Esophagus muscularis mucosa (tissue), 4 donors: ENCODE results near the gene SYCP2. TPM values are rescaled to one million over a fixed set of nuclear protein-coding genes. Genes with fewer than 3 reads are reported as not detected.

Source experiments
- DNase-seq: peaks from one replicate; pipeline ENCODE4 v3.0.0-alpha.2; 2017; ENCODE audit errors: extremely low spot score
- H3K27ac ChIP-seq, 4 donors: fragments of 200-600 bp; sonication (generic); replicated peaks in 1 of 4; 1 replicate in 3 of 4; 2 replicates in 1 of 4; pipeline ENCODE4 v1.5.1; 2016 to 2019; ENCODE audit warnings: mild to moderate bottlenecking in 1 of 4
- H3K27me3 ChIP-seq, 4 donors: fragments of 200-600 bp; sonication (generic); one replicate each; pipeline versions ENCODE4 v1.5.1 to v1.6.0; 2016 to 2019
- H3K36me3 ChIP-seq, 4 donors: fragments of 200-600 bp; sonication (generic); one replicate each; pipeline ENCODE4 v1.5.1; 2016 to 2019
- H3K4me1 ChIP-seq, 4 donors: fragments of 200-600 bp; sonication (generic); one replicate each; pipeline ENCODE4 v1.5.1; 2016 to 2019
- H3K4me3 ChIP-seq, 4 donors: fragments of 200-600 bp; sonication (generic); 1 replicate in 2 of 4; 2 replicates in 2 of 4; pipeline ENCODE4 v1.5.1; 2016 to 2019; ENCODE audit warnings: mild to moderate bottlenecking in 4 of 4, moderate library complexity in 1 of 4
- H3K9me3 ChIP-seq, 4 donors: fragments of 200-600 bp; sonication (generic); 1 replicate in 3 of 4; 2 replicates in 1 of 4; pipeline ENCODE4 v1.5.1; 2016 to 2019
- EP300 ChIP-seq: sonication (generic); formaldehyde crosslinking; IDR thresholded peaks from one replicate; pipeline ENCODE4 v1.6.1; 2017; ENCODE audit warnings: antibody characterized with exemption
- POLR2A ChIP-seq: fragments of 450-650 bp; IDR thresholded peaks from one replicate; pipeline ENCODE4 v1.6.1; 2017; ENCODE audit warnings: antibody characterized with exemption, moderate library complexity, mild to moderate bottlenecking, low read depth
- POLR2AphosphoS5 ChIP-seq, 2 donors: sonication (generic); formaldehyde crosslinking; IDR thresholded peaks; one replicate each; pipeline ENCODE4 v1.6.1; 2017; ENCODE audit warnings: antibody characterized with exemption in 2 of 2
- WGBS: methylation state at CpG from one replicate; pipeline ENCODE4 v1.1.5; 2018; 5-methylcytosine and 5-hydroxymethylcytosine counted together
- intact Hi-C: fragments of 100-400 bp; cut with DNase I; formaldehyde crosslinking; loops from one replicate; pipeline ENCODE4 v1.15.1; 2023
- total RNA-seq, 4 donors: library from RNA; depleted of rRNA; stranded (reverse); fragments of >200 nt; gene quantifications; one replicate each; pipeline versions ENCODE4 v1.1.0 to v1.2.1, GENCODE V29; 2016
- TF ChIP-seq, protein P1 (sequence below), 3 experiments: fragments of 200-600 bp in 2 of 3; fragments of 450-650 bp in 1 of 3; sonication (generic) in 2 of 3; IDR thresholded peaks; one replicate each; pipeline ENCODE4 v1.5.1; 2017 to 2019; ENCODE audit warnings: antibody characterized with exemption in 3 of 3, mild to moderate bottlenecking in 2 of 3, moderate library complexity in 1 of 3

Gene SYCP2
- total RNA-seq, 4 donors from 2014 or later, result 0.52 to 3.5 (median 1.0) TPM

DNA sequence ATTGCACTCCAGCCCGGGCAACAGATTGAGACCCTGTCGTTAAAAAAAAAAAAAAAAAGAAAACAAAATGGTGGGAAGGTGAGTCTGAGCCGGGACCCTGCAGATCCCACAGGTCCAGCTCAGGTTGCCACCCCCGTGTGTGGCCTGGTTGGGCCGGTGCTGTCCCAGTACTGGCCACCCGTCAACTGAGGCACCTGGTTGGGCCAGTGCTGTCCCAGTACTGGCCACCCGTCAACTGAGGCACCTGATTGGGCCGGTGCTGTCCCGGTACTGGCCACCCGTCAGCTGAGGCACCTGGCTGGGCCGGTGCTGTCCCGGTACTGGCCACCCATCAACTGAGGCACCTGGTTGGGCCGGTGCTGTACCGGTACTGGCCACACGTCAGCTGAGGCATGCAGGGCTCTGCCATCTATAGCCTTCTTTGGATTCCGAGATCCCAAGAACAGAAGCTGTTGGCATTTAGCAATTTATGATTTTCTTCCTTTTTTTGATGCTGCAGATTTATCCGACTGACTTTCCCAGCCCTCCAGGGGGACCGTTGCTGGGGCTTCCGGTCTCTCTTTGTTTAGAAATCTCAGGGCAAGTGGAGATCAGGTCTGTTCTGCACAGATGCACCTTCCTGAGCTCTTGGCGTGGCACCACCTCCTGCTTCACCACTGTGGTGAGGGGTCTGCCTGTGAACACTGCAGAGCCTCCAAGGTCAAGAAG is 113.8 kb downstream of the SYCP2 start:
- TF ChIP-seq, protein P1, sequence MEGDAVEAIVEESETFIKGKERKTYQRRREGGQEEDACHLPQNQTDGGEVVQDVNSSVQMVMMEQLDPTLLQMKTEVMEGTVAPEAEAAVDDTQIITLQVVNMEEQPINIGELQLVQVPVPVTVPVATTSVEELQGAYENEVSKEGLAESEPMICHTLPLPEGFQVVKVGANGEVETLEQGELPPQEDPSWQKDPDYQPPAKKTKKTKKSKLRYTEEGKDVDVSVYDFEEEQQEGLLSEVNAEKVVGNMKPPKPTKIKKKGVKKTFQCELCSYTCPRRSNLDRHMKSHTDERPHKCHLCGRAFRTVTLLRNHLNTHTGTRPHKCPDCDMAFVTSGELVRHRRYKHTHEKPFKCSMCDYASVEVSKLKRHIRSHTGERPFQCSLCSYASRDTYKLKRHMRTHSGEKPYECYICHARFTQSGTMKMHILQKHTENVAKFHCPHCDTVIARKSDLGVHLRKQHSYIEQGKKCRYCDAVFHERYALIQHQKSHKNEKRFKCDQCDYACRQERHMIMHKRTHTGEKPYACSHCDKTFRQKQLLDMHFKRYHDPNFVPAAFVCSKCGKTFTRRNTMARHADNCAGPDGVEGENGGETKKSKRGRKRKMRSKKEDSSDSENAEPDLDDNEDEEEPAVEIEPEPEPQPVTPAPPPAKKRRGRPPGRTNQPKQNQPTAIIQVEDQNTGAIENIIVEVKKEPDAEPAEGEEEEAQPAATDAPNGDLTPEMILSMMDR (IDR thresholded peaks at IDR 0.05), result no peak
- no peak for TF ChIP-seq EP300
- no peak for TF ChIP-seq POLR2A
- TF ChIP-seq POLR2AphosphoS5 (IDR thresholded peaks at IDR 0.05), result no peak
- Histone ChIP-seq H3K4me3 (no peak overlapping the region), H3K4me1 (peaks cover 15 to 22% (median 18%) of the 10 kb centered on the region in 4 donors), H3K27me3 (no peaks in the 10 kb centered on the region), H3K9me3 (no peaks in the 10 kb centered on the region), H3K27ac (no peak overlapping the region), H3K36me3 (no peaks in the 10 kb centered on the region)
- 89% methylated on average over 15 of the region's 20 CpGs for WGBS
- DNase-seq, result peak; percentile 74
- intact Hi-C loops, result no loop called here

DNA sequence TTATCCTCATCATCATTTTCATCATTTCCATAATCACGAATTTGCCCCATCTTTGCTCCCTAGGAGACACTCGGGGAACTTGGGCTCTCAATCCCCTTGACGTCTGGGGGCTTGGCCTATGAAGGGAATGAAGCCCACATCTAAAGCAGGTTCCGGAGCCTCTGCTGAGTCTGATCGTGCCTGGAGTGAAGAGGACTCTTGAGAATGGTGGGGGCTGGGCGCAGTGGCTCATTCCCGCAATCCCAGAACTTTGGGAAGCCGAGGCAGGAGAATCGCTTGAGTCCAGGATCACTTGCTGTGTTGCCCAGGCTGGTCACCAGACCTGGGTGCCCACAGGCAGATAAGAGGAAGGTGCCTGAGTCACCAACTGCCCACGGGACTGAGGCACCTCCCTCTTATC is 114.5 kb downstream of the SYCP2 start:
- Histone ChIP-seq H3K36me3 (no peaks in the 10 kb centered on the region), H3K27ac (no peak overlapping the region), H3K4me3 (no peak overlapping the region), H3K27me3 (no peaks in the 10 kb centered on the region), H3K9me3 (no peaks in the 10 kb centered on the region), H3K4me1 (peaks cover 15 to 20% (median 17%) of the 10 kb centered on the region in 4 donors)
- 86% methylated on average over 9 of the region's 10 CpGs for WGBS
- TF ChIP-seq POLR2A (no peak), EP300 (no peak), POLR2AphosphoS5 (IDR thresholded peaks at IDR 0.05) (no peak)
- TF ChIP-seq, protein P1 (IDR thresholded peaks at IDR 0.05), result no peak
- peak; percentile 31 for DNase-seq
- intact Hi-C loops, result no loop called here

DNA sequence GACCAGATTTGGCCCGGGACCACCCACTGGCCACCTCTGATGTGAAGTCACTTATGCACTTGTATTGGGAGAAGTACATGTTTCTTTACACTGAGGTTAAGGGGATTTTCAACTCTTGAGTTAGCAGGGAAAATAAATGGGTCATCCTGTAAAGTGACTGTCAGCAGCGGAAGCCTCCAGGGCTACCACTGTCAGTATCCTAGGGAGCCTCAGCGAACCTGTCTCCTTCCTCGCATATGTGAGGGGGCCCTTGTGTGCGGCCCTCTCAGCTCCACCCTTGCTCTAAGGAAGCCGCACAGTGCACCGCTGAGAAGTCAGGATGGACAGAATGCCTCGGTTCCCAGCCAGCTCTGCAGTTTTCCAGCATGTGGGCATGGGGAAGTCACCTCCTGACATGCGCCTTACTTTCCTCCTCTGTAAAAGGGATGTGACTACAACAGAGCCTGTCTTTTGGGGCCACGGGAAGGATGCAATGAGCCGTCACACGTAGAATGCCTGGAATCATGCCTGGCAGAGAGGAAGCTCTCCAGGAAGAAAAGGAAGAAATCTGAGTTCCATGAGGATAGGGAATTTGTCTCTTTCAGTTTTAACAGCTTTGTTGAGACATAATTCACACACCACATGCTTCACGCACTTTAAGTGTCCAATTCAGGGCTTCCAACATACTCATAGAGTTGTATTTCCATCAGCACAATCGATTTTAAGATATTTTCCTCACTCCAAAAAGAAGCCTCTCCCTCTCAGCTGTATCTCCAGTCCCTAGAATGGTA is 115.4 kb downstream of the SYCP2 start:
- Histone ChIP-seq H3K27me3 (no peaks in the 10 kb centered on the region), H3K4me1 (peaks cover 6 to 15% (median 11%) of the 10 kb centered on the region in 4 donors), H3K9me3 (no peaks in the 10 kb centered on the region), H3K4me3 (no peak overlapping the region), H3K36me3 (no peaks in the 10 kb centered on the region), H3K27ac (no peak overlapping the region)
- WGBS, result 78% methylated on average over 14 of the region's 14 CpGs
- peak; percentile 72 for DNase-seq
- no peak for TF ChIP-seq EP300
- TF ChIP-seq, protein P1 (IDR thresholded peaks at IDR 0.05), result no peak
- no peak for TF ChIP-seq POLR2AphosphoS5 (IDR thresholded peaks at IDR 0.05)
- no peak for TF ChIP-seq POLR2A
- intact Hi-C loops, result no loop called here

DNA sequence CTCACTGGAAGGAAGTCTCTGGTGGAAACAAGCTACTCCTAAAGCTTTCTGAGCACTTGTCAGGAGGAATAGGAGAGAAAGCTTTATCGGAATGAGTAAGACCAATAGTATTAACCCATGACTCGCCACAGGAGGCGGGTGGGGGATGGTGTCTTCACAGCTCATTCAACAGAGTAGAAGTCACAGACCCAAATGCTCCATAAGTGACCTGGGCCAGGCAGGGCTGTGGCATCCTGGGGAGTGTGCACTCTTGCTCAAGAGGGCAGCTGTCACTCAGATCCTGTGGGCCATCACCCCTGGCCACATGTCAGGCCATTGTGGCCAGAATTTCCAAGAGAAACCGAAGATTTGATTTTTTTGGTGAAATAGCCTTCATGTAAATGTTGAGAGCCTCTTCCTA is 116.0 kb downstream of the SYCP2 start:
- no peak for TF ChIP-seq EP300
- TF ChIP-seq, protein P1 (IDR thresholded peaks at IDR 0.05), result no peak
- TF ChIP-seq POLR2A, result no peak
- no peak for TF ChIP-seq POLR2AphosphoS5 (IDR thresholded peaks at IDR 0.05)
- Histone ChIP-seq H3K27me3 (no peaks in the 10 kb centered on the region), H3K27ac (no peak overlapping the region), H3K4me1 (peaks cover 4 to 15% (median 10%) of the 10 kb centered on the region in 4 donors), H3K36me3 (no peaks in the 10 kb centered on the region), H3K4me3 (no peak overlapping the region), H3K9me3 (no peaks in the 10 kb centered on the region)
- DNase-seq, result peak; percentile 53
- WGBS, result 86% methylated on average over 4 of the region's 4 CpGs
- intact Hi-C loops, result no loop called here
